ENCODE results near the gene NAP1L4.
"Not testable (repeated sequence)": the region's sequence is repeated elsewhere in the genome, so short reads cannot be mapped to it uniquely, and the experiment has no call there.

NAP1L4 gene

GRCh38 chr11:2921261-2921660 lies 70.9 kb downstream of the NAP1L4 start:
- no peak for DNase-seq

GRCh38 chr11:2920343-2920742 lies 71.8 kb downstream of the NAP1L4 start:
- no peak for DNase-seq

GRCh38 chr11:2919837-2920236 lies 72.3 kb downstream of the NAP1L4 start:
- DNase-seq, result no peak

- DNase-seq, result no peak
Observed at GRCh38 chr11:2919188-2919587, 72.9 kb downstream of the NAP1L4 start.

- no peak for DNase-seq
Observed at GRCh38 chr11:2917842-2918490, 74.2 kb downstream of the NAP1L4 start.

GRCh38 chr11:2916892-2917645 lies 75.1 kb downstream of the NAP1L4 start:
- DNase-seq, result no peak

GRCh38 chr11:2916114-2916891 lies 75.8 kb downstream of the NAP1L4 start:
- DNase-seq, result no peak

GRCh38 chr11:2915473-2915872 lies 76.7 kb downstream of the NAP1L4 start:
- no peak for DNase-seq

GRCh38 chr11:2914455-2915195 lies 77.5 kb downstream of the NAP1L4 start:
- no peak for DNase-seq

- DNase-seq, result no peak
Observed at GRCh38 chr11:2913776-2914175, 78.4 kb downstream of the NAP1L4 start.

- DNase-seq, result no peak
Observed at GRCh38 chr11:2913019-2913431, 79.1 kb downstream of the NAP1L4 start.

- no peak for DNase-seq
Observed at GRCh38 chr11:2912498-2912897, 79.6 kb downstream of the NAP1L4 start.

- no peak for DNase-seq
Observed at GRCh38 chr11:2911785-2912391, 80.2 kb downstream of the NAP1L4 start.

GRCh38 chr11:2911088-2911784 lies 80.9 kb downstream of the NAP1L4 start:
- no peak for DNase-seq

GRCh38 chr11:2910401-2910955 lies 81.7 kb downstream of the NAP1L4 start:
- no peak for DNase-seq

GRCh38 chr11:2909133-2909902 lies 82.8 kb downstream of the NAP1L4 start:
- no peak for DNase-seq

- no peak for DNase-seq
Observed at GRCh38 chr11:2908130-2908529, 84.0 kb downstream of the NAP1L4 start.

- not testable (repeated sequence) for DNase-seq
Observed at GRCh38 chr11:2905299-2905698, 86.8 kb downstream of the NAP1L4 start.

- no peak for DNase-seq
Observed at GRCh38 chr11:2904153-2905052, 87.7 kb downstream of the NAP1L4 start.

GRCh38 chr11:2903672-2904011 lies 88.5 kb downstream of the NAP1L4 start:
- DNase-seq, result no peak
